Lower leg skin (tissue), 3 donors: Measurements from ENCODE around the gene CSPG5.

Experiments used
- POLR2A ChIP-seq, 2 donors: fragments of 450-650 bp; IDR thresholded peaks; one replicate each; pipeline ENCODE4 v1.6.1; 2016 to 2017; ENCODE audit warnings: antibody characterized with exemption in 2 of 2, mild to moderate bottlenecking in 1 of 2, moderate library complexity in 1 of 2
- TF ChIP-seq, protein P1 (sequence below), 3 donors: fragments of 450-650 bp; IDR thresholded peaks; one replicate each; pipeline ENCODE4 v1.5.1; 2016; ENCODE audit warnings: antibody characterized with exemption in 3 of 3, mild to moderate bottlenecking in 3 of 3, moderate library complexity in 2 of 3

DNA sequence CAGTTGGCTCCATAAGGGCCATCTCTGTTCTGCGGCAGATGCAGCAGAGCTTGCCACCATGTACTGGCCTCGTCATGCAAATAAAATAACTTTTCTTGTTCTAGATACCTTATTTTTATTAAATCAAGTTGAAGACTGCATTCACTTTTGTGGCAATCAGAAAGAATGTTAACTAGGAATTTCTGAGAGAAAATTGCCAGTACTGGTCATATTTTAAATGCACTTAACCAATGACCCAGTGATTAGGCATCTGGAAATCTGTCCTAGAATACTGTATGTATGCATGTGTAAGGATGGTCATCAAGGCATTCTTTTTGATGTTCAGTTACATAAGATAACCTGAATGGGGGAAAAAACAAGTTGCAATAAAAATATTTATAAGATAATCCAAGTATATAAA is 34.2 kb upstream of the CSPG5 start:
- TF ChIP-seq POLR2A (IDR thresholded peaks at IDR 0.05), result no peak
- TF ChIP-seq, protein P1, sequence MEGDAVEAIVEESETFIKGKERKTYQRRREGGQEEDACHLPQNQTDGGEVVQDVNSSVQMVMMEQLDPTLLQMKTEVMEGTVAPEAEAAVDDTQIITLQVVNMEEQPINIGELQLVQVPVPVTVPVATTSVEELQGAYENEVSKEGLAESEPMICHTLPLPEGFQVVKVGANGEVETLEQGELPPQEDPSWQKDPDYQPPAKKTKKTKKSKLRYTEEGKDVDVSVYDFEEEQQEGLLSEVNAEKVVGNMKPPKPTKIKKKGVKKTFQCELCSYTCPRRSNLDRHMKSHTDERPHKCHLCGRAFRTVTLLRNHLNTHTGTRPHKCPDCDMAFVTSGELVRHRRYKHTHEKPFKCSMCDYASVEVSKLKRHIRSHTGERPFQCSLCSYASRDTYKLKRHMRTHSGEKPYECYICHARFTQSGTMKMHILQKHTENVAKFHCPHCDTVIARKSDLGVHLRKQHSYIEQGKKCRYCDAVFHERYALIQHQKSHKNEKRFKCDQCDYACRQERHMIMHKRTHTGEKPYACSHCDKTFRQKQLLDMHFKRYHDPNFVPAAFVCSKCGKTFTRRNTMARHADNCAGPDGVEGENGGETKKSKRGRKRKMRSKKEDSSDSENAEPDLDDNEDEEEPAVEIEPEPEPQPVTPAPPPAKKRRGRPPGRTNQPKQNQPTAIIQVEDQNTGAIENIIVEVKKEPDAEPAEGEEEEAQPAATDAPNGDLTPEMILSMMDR (IDR thresholded peaks at IDR 0.05), result no peak
